HepG2 (cell line): ENCODE measurements around the gene TCF23. TPM values are rescaled to one million over a fixed set of nuclear protein-coding genes. Genes with fewer than 3 reads are reported as not detected.

Experiments used
- DZIP1 ChIP-seq: sonication (generic); formaldehyde crosslinking; IDR thresholded peaks from 2 replicates; pipeline ENCODE4 v1.5.0; 2020; ENCODE audit warnings: mild to moderate bottlenecking, missing genetic modification reagents
- GTF2F1 ChIP-seq: fragments of 150-350 bp; IDR thresholded peaks from 2 replicates; pipeline ENCODE4 v1.6.1; 2014; ENCODE audit warnings: low read length
- KDM3A ChIP-seq: IDR thresholded peaks from 2 replicates; pipeline ENCODE4 v1.6.1; 2018; ENCODE audit warnings: low read depth, missing compliant biosample characterization
- KLF13 ChIP-seq: sonication (generic); formaldehyde crosslinking; IDR thresholded peaks from 2 replicates; pipeline ENCODE4 v1.4.0; 2020; ENCODE audit warnings: mild to moderate bottlenecking, missing genetic modification reagents
- MTF2 ChIP-seq: sonication (generic); formaldehyde crosslinking; IDR thresholded peaks from 2 replicates; pipeline ENCODE4 v1.5.0; 2020; ENCODE audit warnings: missing genetic modification reagents, borderline replicate concordance
- PBX2 ChIP-seq: IDR thresholded peaks from 2 replicates; pipeline ENCODE4 v1.6.1; 2016; ENCODE audit warnings: control low read depth
- RXRA ChIP-seq: sonication (generic); formaldehyde crosslinking; IDR thresholded peaks from 2 replicates; pipeline ENCODE4 v1.5.1; 2020; ENCODE audit warnings: missing genetic modification reagents
- TBX2 ChIP-seq: sonication (generic); formaldehyde crosslinking; IDR thresholded peaks from 2 replicates; pipeline ENCODE4 v1.5.0; 2020; ENCODE audit warnings: missing genetic modification reagents, mild to moderate bottlenecking, borderline replicate concordance
- ZBTB42 ChIP-seq: sonication (generic); formaldehyde crosslinking; IDR thresholded peaks from 2 replicates; pipeline ENCODE4 v1.5.0; 2020; ENCODE audit warnings: mild to moderate bottlenecking, missing genetic modification reagents
- ZC3H13 ChIP-seq: sonication (generic); formaldehyde crosslinking; IDR thresholded peaks from 2 replicates; pipeline ENCODE4 v1.8.1; 2023; ENCODE audit warnings: mild to moderate bottlenecking, missing genetic modification reagents, moderate library complexity
- ZNF10 ChIP-seq: sonication (generic); formaldehyde crosslinking; IDR thresholded peaks from 2 replicates; pipeline ENCODE4 v1.4.0; 2020; ENCODE audit warnings: mild to moderate bottlenecking, low read depth, missing genetic modification reagents, borderline replicate concordance
- ZNF12 ChIP-seq: sonication (generic); formaldehyde crosslinking; IDR thresholded peaks from 2 replicates; pipeline ENCODE4 v1.5.0; 2020; ENCODE audit warnings: missing genetic modification reagents
- ZNF274 ChIP-seq: sonication (generic); formaldehyde crosslinking; IDR thresholded peaks from 2 replicates; pipeline ENCODE4 v1.5.1; 2020; ENCODE audit warnings: mild to moderate bottlenecking, missing genetic modification reagents
- ZNF33B ChIP-seq: sonication (generic); formaldehyde crosslinking; IDR thresholded peaks from 2 replicates; pipeline ENCODE4 v1.5.1; 2020; ENCODE audit warnings: mild to moderate bottlenecking, missing genetic modification reagents
- ZNF383 ChIP-seq: sonication (generic); formaldehyde crosslinking; IDR thresholded peaks from 2 replicates; pipeline ENCODE4 v1.4.0; 2020; ENCODE audit warnings: missing genetic modification reagents, mild to moderate bottlenecking, borderline replicate concordance
- ZNF530 ChIP-seq: sonication (generic); formaldehyde crosslinking; IDR thresholded peaks from 2 replicates; pipeline ENCODE4 v1.5.0; 2020; ENCODE audit warnings: low read depth, mild to moderate bottlenecking, missing genetic modification reagents
- ZNF598 ChIP-seq: sonication (generic); formaldehyde crosslinking; IDR thresholded peaks from 2 replicates; pipeline ENCODE4 v1.5.1; 2020; ENCODE audit warnings: mild to moderate bottlenecking, missing genetic modification reagents, borderline replicate concordance
- ZNF646 ChIP-seq: sonication (generic); formaldehyde crosslinking; IDR thresholded peaks from 2 replicates; pipeline ENCODE4 v1.9.0; 2021; ENCODE audit warnings: mild to moderate bottlenecking, missing genetic modification reagents
- ZNF782 ChIP-seq: sonication (generic); formaldehyde crosslinking; IDR thresholded peaks from 2 replicates; pipeline ENCODE4 v1.4.0; 2020; ENCODE audit warnings: missing genetic modification reagents, mild to moderate bottlenecking, borderline replicate concordance
- ZNF790 ChIP-seq: sonication (generic); formaldehyde crosslinking; IDR thresholded peaks from 2 replicates; pipeline ENCODE4 v1.8.0; 2022; ENCODE audit warnings: missing genetic modification reagents, mild to moderate bottlenecking, borderline replicate concordance
- ZNF883 ChIP-seq: sonication (generic); formaldehyde crosslinking; IDR thresholded peaks from 2 replicates; pipeline ENCODE4 v1.5.1; 2020; ENCODE audit warnings: mild to moderate bottlenecking, missing genetic modification reagents; ENCODE audit errors: not compliant biosample characterization
- polyA plus RNA-seq, 8 experiments: library from polyadenylated mRNA; depleted of rRNA in 3 of 8; stranded (reverse) in 7 of 8; unstranded in 1 of 8; fragments of >200 nt; fragmentation: Illumina TruSeq in 4 of 8; extraction: Trizol in 4 of 8; gene quantifications; 2 replicates each; pipeline versions ENCODE4 v1.2.1 to v1.2.3, GENCODE V29; 2011 to 2016; ENCODE audit warnings: low read depth in 4 of 8, missing spikeins in 1 of 8, mixed read lengths in 1 of 8; ENCODE audit not compliant: insufficient read depth in 1 of 8
- total RNA-seq, 5 experiments: library from RNA; depleted of rRNA; stranded (reverse); fragments of >200 nt; fragmentation: Illumina TruSeq; extraction: Trizol; gene quantifications; 2 replicates each; pipeline ENCODE4 v1.2.3, GENCODE V29; 2016; ENCODE audit warnings: low read depth in 1 of 5

The TCF23 gene
- total and polyA plus RNA-seq, 2 of the 13 experiments (the other 11 are each of a cell fraction or from before 2014, with no cell fraction given), result 0.02 to 1.4 TPM

GRCh38 chr2:27148801-27149439 is at the start of gene TCF23 (continued):
- no peak for TF ChIP-seq PBX2
- TF ChIP-seq KDM3A (CRISPR knock-in tag), result no peak
- TF ChIP-seq GTF2F1, result no peak
- no peak for TF ChIP-seq ZBTB42 (CRISPR knock-in tag)
- TF ChIP-seq TBX2, result no peak
- 0 out of 2 replicates have a peak, but pooled peaks have one; percentile 43 for TF ChIP-seq MTF2 (CRISPR knock-in tag)
- TF ChIP-seq ZC3H13, result no peak
- TF ChIP-seq ZNF646 (CRISPR knock-in tag), result no peak
- TF ChIP-seq DZIP1, result no peak
- no peak for TF ChIP-seq ZNF383 (CRISPR knock-in tag)
- peak; percentile 81; the same call in 1 of the 2 replicates for TF ChIP-seq ZNF274 (CRISPR knock-in tag)
- TF ChIP-seq ZNF530 (CRISPR knock-in tag), result no peak
- TF ChIP-seq ZNF33B (CRISPR knock-in tag), result 0 out of 2 replicates have a peak, but pooled peaks have one; percentile 26
- no peak for TF ChIP-seq ZNF10 (CRISPR knock-in tag)
- TF ChIP-seq ZNF790 (CRISPR knock-in tag), result no peak
- no peak for TF ChIP-seq ZNF12 (CRISPR knock-in tag)
- TF ChIP-seq RXRA (CRISPR knock-in tag), result 0 out of 2 replicates have a peak, but pooled peaks have one; percentile 14
- TF ChIP-seq ZNF782 (CRISPR knock-in tag), result no peak
- no peak for TF ChIP-seq KLF13
- TF ChIP-seq ZNF883 (CRISPR knock-in tag), result peak; percentile 64
- TF ChIP-seq ZNF598 (CRISPR knock-in tag), result peak; percentile 62; the same call in 1 of the 2 replicates
